Naive thymus-derived CD4-positive, alpha-beta T cell (primary cell): Measurements from ENCODE around the gene KCNK15. TPM values are rescaled to one million over a fixed set of nuclear protein-coding genes. Genes with fewer than 3 reads are reported as not detected.

Experiments
- ATAC-seq: fragments of 150-1000 bp; cut with Tn5 transposase; 2 replicates; pipeline ENCODE4 v1.10.0; 2021; ENCODE audit warnings: mild to moderate bottlenecking, moderate library complexity
- CTCF ChIA-PET: fragments of 350-600 bp; sonication (Branson Sonifier 250); formaldehyde crosslinking; loops from one replicate; lab custom pipeline; 2021; ENCODE audit warnings: antibody characterized with exemption; lab: Charles Lee
- POLR2A ChIA-PET: fragments of 350-600 bp; sonication (Branson Sonifier 250); formaldehyde crosslinking; loops from one replicate; lab custom pipeline; 2021; ENCODE audit warnings: antibody characterized with exemption, inconsistent platforms; lab: Charles Lee
- DNase-seq, 9 donors: peaks; one replicate each; pipeline versions ENCODE4 v3.0.0 to v3.0.0-alpha.2; 2020 to 2022; ENCODE audit warnings: mixed read lengths in 1 of 9
- H3K27ac ChIP-seq: one replicate; pipeline ENCODE4 v1.7.0; 2013; ENCODE audit warnings: mild to moderate bottlenecking, low read depth, low read length, moderate library complexity
- H3K27me3 ChIP-seq, 2 donors: one replicate each; pipeline ENCODE4 v1.7.0; 2013; ENCODE audit warnings: low read length in 2 of 2, mild to moderate bottlenecking in 2 of 2, moderate library complexity in 2 of 2; ENCODE audit not compliant: control insufficient read depth in 2 of 2, insufficient read depth in 2 of 2
- H3K36me3 ChIP-seq, 3 experiments: 1 replicate in 2 of 3; 2 replicates in 1 of 3; pipeline ENCODE4 v1.7.0; 2013; ENCODE audit warnings: low read length in 3 of 3, mild to moderate bottlenecking in 3 of 3, moderate library complexity in 1 of 3; ENCODE audit not compliant: insufficient read depth in 3 of 3, control insufficient read depth in 2 of 3
- H3K4me1 ChIP-seq, 2 donors: one replicate each; pipeline ENCODE4 v1.7.0; 2013; ENCODE audit warnings: low read length in 2 of 2, mild to moderate bottlenecking in 2 of 2, moderate library complexity in 1 of 2; ENCODE audit not compliant: control insufficient read depth in 2 of 2, insufficient read depth in 2 of 2
- H3K4me3 ChIP-seq: 2 replicates; pipeline ENCODE4 v1.7.0; 2013; ENCODE audit warnings: mild to moderate bottlenecking, low read length
- H3K9me3 ChIP-seq, 3 experiments: 1 replicate in 2 of 3; 2 replicates in 1 of 3; pipeline ENCODE4 v1.7.0; 2013; ENCODE audit warnings: low read length in 3 of 3; ENCODE audit not compliant: control insufficient read depth in 2 of 3
- H3K27ac Mint-ChIP-seq, 9 donors: one replicate each; pipeline ENCODE4 v1.8.0; 2020 to 2022; ENCODE audit warnings: mixed read lengths in 9 of 9, mild to moderate bottlenecking in 8 of 9, moderate library complexity in 5 of 9, inconsistent platforms in 2 of 9
- H3K27me3 Mint-ChIP-seq, 5 donors: one replicate each; pipeline ENCODE4 v1.8.0; 2021 to 2022; ENCODE audit warnings: mixed read lengths in 5 of 5, mild to moderate bottlenecking in 1 of 5
- H3K36me3 Mint-ChIP-seq, 5 donors: one replicate each; pipeline ENCODE4 v1.8.0; 2020 to 2022; ENCODE audit warnings: mixed read lengths in 5 of 5, mild to moderate bottlenecking in 3 of 5, inconsistent platforms in 1 of 5
- H3K4me1 Mint-ChIP-seq, 7 donors: one replicate each; pipeline ENCODE4 v1.8.0; 2020 to 2022; ENCODE audit warnings: mixed read lengths in 7 of 7, mild to moderate bottlenecking in 3 of 7, inconsistent platforms in 1 of 7
- H3K4me3 Mint-ChIP-seq, 10 donors: one replicate each; pipeline ENCODE4 v1.8.0; 2020 to 2022; ENCODE audit warnings: mild to moderate bottlenecking in 10 of 10, mixed read lengths in 10 of 10, moderate library complexity in 6 of 10, inconsistent platforms in 2 of 10
- H3K9me3 Mint-ChIP-seq, 11 donors: one replicate each; pipeline ENCODE4 v1.8.0; 2020 to 2022; ENCODE audit warnings: mixed read lengths in 11 of 11, mild to moderate bottlenecking in 4 of 11, inconsistent platforms in 1 of 11, moderate library complexity in 1 of 11
- intact Hi-C, 2 donors: fragments of 100-400 bp; cut with micrococcal nuclease; formaldehyde crosslinking; loops; one replicate each; pipeline ENCODE4 v1.15.1; 2023
- polyA plus RNA-seq, 2 donors: library from polyadenylated mRNA; unstranded; fragments of 300-500 nt; fragmentation: Illumina TruSeq; gene quantifications; one replicate each; pipeline ENCODE4 v1.2.3, GENCODE V29; 2021
- total RNA-seq, 6 experiments: library from RNA in 5 of 6; stranded (reverse) in 5 of 6; gene quantifications; 1 replicate in 5 of 6; 2 replicates in 1 of 6; pipeline ENCODE4 v1.2.3 and lab custom pipeline; 2021 to 2026

KCNK15 gene
- total and polyA plus RNA-seq, 7 experiments from 2014 or later = 0.19 TPM; not detected in 6

GRCh38 chr20:44750081-44750805 is 4.6 kb downstream of the KCNK15 start:
- H3K4me1 ChIP-seq = peaks cover 0 to 6% of the 10 kb centered on the region in 2 donors
- H3K27ac ChIP-seq = no peak overlapping the region
- H3K9me3 ChIP-seq = no peaks in the 10 kb centered on the region
- ChIA-PET POLR2A (no interaction called here), CTCF (no interaction called here)
- DNase-seq (peak in 1 of 9 donors; percentile 22), ATAC-seq (peak; percentile 40)
- intact Hi-C loops = no loop called here
- Mint-ChIP-seq H3K36me3 (no peaks in the 10 kb centered on the region), H3K27me3 (peaks cover 10 to 33% (median 19%) of the 10 kb centered on the region in 5 donors), H3K27ac (no peak overlapping the region), H3K9me3 (peaks cover 0 to 2% (median 0%) of the 10 kb centered on the region in 11 donors), H3K4me1 (peaks cover 7 to 13% (median 11%) of the 10 kb centered on the region in 7 donors), H3K4me3 (peak overlapping the region in 1 of 10 donors; percentile 41)
- no peak overlapping the region for H3K4me3 ChIP-seq
- peaks cover 0 to 4% of the 10 kb centered on the region in 2 donors for H3K27me3 ChIP-seq
- no peaks in the 10 kb centered on the region for H3K36me3 ChIP-seq

- Histone ChIP-seq H3K27me3 (no peaks in the 10 kb centered on the region), H3K4me1 (no peaks in the 10 kb centered on the region), H3K27ac (no peak overlapping the region), H3K36me3 (no peaks in the 10 kb centered on the region), H3K9me3 (no peaks in the 10 kb centered on the region), H3K4me3 (no peak overlapping the region)
- Mint-ChIP-seq H3K9me3 (peaks cover 0 to 1% (median 0%) of the 10 kb centered on the region in 11 donors), H3K27me3 (peaks cover 8 to 24% (median 11%) of the 10 kb centered on the region in 5 donors), H3K36me3 (no peaks in the 10 kb centered on the region), H3K27ac (no peak overlapping the region), H3K4me1 (peaks cover 2 to 5% (median 3%) of the 10 kb centered on the region in 7 donors), H3K4me3 (no peak overlapping the region)
- ChIA-PET CTCF (interaction anchor here (0.6 to 1.0 kb wide), 3 partner anchors 10 to 371 kb away, joined by 3 to 5 read pairs (median 3); no protein-coding TSS in a partner anchor), POLR2A (no interaction called here)
- no peak for ATAC-seq
- intact Hi-C loops = no loop called here
- no peak for DNase-seq
These were observed 6.7 kb downstream of the KCNK15 start for GRCh38 chr20:44752099-44752931.

- ATAC-seq (no peak), DNase-seq (no peak)
- Histone ChIP-seq H3K36me3 (no peaks in the 10 kb centered on the region), H3K9me3 (no peaks in the 10 kb centered on the region), H3K4me3 (no peak overlapping the region), H3K27ac (no peak overlapping the region), H3K27me3 (no peaks in the 10 kb centered on the region), H3K4me1 (no peaks in the 10 kb centered on the region)
- no peak overlapping the region for H3K27ac Mint-ChIP-seq
- H3K27me3 Mint-ChIP-seq = peaks cover 0 to 11% (median 3%) of the 10 kb centered on the region in 5 donors
- no peak overlapping the region for H3K4me3 Mint-ChIP-seq
- peaks cover 0 to 2% (median 0%) of the 10 kb centered on the region in 7 donors for H3K4me1 Mint-ChIP-seq
- POLR2A ChIA-PET = interaction anchor here (0.6 kb wide), 1 partner anchor 314 kb away, joined by 4 read pairs; no protein-coding TSS in a partner anchor
- H3K36me3 Mint-ChIP-seq = no peaks in the 10 kb centered on the region
- no peaks in the 10 kb centered on the region for H3K9me3 Mint-ChIP-seq
- CTCF ChIA-PET = no interaction called here
- intact Hi-C loops = no loop called here
These were observed 8.9 kb downstream of the KCNK15 start for GRCh38 chr20:44754554-44754953.

GRCh38 chr20:44756011-44756688 is 10.5 kb downstream of the KCNK15 start:
- ChIA-PET CTCF (no interaction called here), POLR2A (no interaction called here)
- intact Hi-C loops = no loop called here
- no peak overlapping the region for H3K4me3 Mint-ChIP-seq
- Histone ChIP-seq H3K27ac (no peak overlapping the region), H3K4me3 (no peak overlapping the region), H3K9me3 (no peaks in the 10 kb centered on the region), H3K27me3 (no peaks in the 10 kb centered on the region), H3K36me3 (no peaks in the 10 kb centered on the region), H3K4me1 (no peaks in the 10 kb centered on the region)
- no peak for DNase-seq
- no peak overlapping the region for H3K27ac Mint-ChIP-seq
- peaks cover 0 to 2% (median 0%) of the 10 kb centered on the region in 7 donors for H3K4me1 Mint-ChIP-seq
- no peaks in the 10 kb centered on the region for H3K36me3 Mint-ChIP-seq
- ATAC-seq = no peak
- peaks cover 0 to 9% (median 4%) of the 10 kb centered on the region in 5 donors for H3K27me3 Mint-ChIP-seq
- no peaks in the 10 kb centered on the region for H3K9me3 Mint-ChIP-seq

GRCh38 chr20:44756956-44757355 is 11.3 kb downstream of the KCNK15 start:
- H3K4me1 Mint-ChIP-seq = peaks cover 0 to 2% (median 0%) of the 10 kb centered on the region in 7 donors
- no peaks in the 10 kb centered on the region for H3K9me3 ChIP-seq
- no peaks in the 10 kb centered on the region for H3K4me1 ChIP-seq
- CTCF ChIA-PET = no interaction called here
- no peaks in the 10 kb centered on the region for H3K27me3 ChIP-seq
- no peak overlapping the region for H3K27ac Mint-ChIP-seq
- peaks cover 0 to 9% (median 4%) of the 10 kb centered on the region in 5 donors for H3K27me3 Mint-ChIP-seq
- intact Hi-C loops = no loop called here
- H3K4me3 Mint-ChIP-seq = no peak overlapping the region
- ATAC-seq (no peak), DNase-seq (no peak)
- H3K36me3 ChIP-seq = no peaks in the 10 kb centered on the region
- H3K27ac ChIP-seq = no peak overlapping the region
- H3K36me3 Mint-ChIP-seq = no peaks in the 10 kb centered on the region
- H3K9me3 Mint-ChIP-seq = no peaks in the 10 kb centered on the region
- POLR2A ChIA-PET = no interaction called here
- no peak overlapping the region for H3K4me3 ChIP-seq

GRCh38 chr20:44758247-44759101 is 12.8 kb downstream of the KCNK15 start:
- Histone ChIP-seq H3K27me3 (no peaks in the 10 kb centered on the region), H3K9me3 (no peaks in the 10 kb centered on the region), H3K4me1 (no peaks in the 10 kb centered on the region), H3K4me3 (no peak overlapping the region), H3K36me3 (no peaks in the 10 kb centered on the region), H3K27ac (no peak overlapping the region)
- Mint-ChIP-seq H3K9me3 (no peaks in the 10 kb centered on the region), H3K27me3 (peaks cover 0 to 9% (median 4%) of the 10 kb centered on the region in 5 donors), H3K4me1 (peaks cover 0 to 2% (median 0%) of the 10 kb centered on the region in 7 donors), H3K4me3 (no peak overlapping the region), H3K27ac (no peak overlapping the region), H3K36me3 (no peaks in the 10 kb centered on the region)
- no peak for ATAC-seq
- ChIA-PET CTCF (interaction anchor here (0.8 kb wide), 1 partner anchor 11 kb away, joined by 3 read pairs; no protein-coding TSS in a partner anchor), POLR2A (no interaction called here)
- no peak for DNase-seq
- intact Hi-C loops = no loop called here
